ENCODE measurements around the gene LAIR1. TPM values are rescaled to one million over a fixed set of nuclear protein-coding genes. Genes with fewer than 3 reads are reported as not detected.

LAIR1 gene, protein sequence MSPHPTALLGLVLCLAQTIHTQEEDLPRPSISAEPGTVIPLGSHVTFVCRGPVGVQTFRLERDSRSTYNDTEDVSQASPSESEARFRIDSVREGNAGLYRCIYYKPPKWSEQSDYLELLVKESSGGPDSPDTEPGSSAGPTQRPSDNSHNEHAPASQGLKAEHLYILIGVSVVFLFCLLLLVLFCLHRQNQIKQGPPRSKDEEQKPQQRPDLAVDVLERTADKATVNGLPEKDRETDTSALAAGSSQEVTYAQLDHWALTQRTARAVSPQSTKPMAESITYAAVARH
- 1 to 10 TPM; 2.9 to 9.9 TPM for total RNA-seq

DNA sequence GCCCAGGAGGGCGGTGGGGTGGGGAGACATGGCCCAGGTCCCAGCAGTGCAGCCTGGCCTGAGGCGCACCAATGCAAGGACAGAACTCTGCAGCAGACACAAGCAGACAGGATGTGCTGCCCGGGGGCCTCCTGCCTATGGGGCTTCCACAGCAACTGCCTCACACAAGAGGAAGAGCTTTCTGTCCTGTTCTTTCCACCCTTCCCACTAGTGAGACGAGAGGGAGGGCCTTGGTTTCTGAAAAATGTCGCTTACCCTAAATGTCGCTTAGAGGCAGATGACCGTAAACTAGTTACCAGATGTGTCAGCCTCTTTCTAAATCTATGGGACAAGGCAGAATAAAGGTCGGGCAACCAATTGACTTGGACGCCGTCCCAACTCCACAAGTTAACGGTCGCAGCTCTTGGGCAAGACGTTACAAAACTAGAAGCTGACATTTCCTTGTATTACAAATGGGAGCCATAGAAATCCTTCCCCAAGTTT is at the start of gene LAIR1:
TSS of gene LAIR1 (minus strand) at position 157 of the 483 bp plus-strand sequence. CDS start at position 30, 127 bp downstream.
- peaks cover 0 to 10% of the 10 kb centered on the region in 2 donors for H3K36me3 Mint-ChIP-seq
- peak within 1 kb of the TSS in 1 of 2 donors; percentile 93 for H3K27ac Mint-ChIP-seq
- H3K9me3 Mint-ChIP-seq = no peaks in the 10 kb centered on the region
- DNase-seq (ENCODE audit: low spot score in 2 of 2) (peak in 1 of 2 donors; percentile 34), ATAC-seq (peak; percentile 75 to 79)

DNA sequence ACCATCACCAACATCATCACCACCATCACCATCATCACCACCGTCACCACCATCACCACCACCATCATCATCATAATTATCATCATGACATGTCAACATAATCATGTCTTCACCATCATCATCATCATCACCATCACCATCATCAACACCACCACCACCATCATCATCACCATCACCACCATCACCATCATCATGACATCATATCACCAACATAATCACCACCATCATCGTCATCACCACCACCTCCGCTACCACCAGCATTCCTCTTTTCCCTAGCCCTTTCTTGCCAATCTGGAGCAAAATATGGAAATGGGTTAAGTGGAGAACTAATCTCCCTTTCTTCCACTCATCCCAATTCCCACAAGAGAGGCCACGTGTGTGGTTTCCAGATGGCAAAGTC is 49.4 kb upstream of the LAIR1 start:
- H3K9me3 Mint-ChIP-seq = peaks cover 5 to 6% of the 10 kb centered on the region in 2 donors
- DNase-seq (ENCODE audit: low spot score in 2 of 2) = no peak
- no peak for ATAC-seq
- H3K36me3 Mint-ChIP-seq = peaks cover 0 to 17% of the 10 kb centered on the region in 2 donors
- no peak overlapping the region for H3K27ac Mint-ChIP-seq

DNA sequence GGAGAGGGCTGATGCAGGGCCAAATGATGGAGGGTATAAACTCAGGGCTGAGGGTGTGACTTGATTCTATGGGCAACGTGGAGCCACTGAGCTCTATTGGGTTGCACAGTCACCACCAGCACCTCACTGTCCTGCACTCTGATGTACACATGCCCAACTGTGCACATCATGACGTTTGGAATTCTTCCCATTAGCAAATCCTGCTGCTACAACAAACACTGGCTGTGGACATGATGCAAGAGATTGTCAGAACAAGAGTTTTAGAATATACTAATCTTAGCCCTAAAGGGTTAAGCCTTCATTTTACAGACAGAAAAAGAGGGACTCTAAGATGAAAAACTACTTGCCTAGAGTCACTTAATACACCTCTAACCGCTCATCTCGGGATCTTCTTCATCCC is 48.1 kb upstream of the LAIR1 start:
- Mint-ChIP-seq H3K36me3 (peaks cover 0 to 16% of the 10 kb centered on the region in 2 donors), H3K9me3 (peaks cover 5 to 10% of the 10 kb centered on the region in 2 donors), H3K27ac (no peak overlapping the region)
- ATAC-seq (no peak), DNase-seq (ENCODE audit: low spot score in 2 of 2) (no peak)

DNA sequence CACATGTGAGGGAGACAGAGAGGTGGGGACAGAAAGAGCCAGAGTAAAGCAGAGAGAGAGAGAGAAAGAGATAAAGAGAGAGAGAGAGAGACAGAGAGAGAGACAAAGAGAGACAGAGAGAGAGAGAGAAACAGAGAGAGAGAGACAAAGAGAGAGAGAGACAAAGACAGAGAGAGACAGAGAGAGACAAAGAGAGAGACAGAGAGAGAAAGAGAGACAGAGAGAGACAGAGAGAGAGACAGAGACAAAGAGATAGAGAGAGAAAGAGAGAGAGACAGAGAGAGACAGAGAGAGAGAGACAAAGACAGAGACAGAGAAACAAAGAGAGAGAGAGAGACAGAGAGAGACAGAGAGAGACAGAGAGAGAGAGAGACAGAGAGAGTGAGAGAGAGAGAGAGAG is 46.3 kb upstream of the LAIR1 start:
- ATAC-seq (no peak), DNase-seq (ENCODE audit: low spot score in 2 of 2) (no peak)
- H3K36me3 Mint-ChIP-seq = peaks cover 0 to 6% of the 10 kb centered on the region in 2 donors
- H3K27ac Mint-ChIP-seq = no peak overlapping the region
- H3K9me3 Mint-ChIP-seq = peaks cover 5 to 10% of the 10 kb centered on the region in 2 donors

DNA sequence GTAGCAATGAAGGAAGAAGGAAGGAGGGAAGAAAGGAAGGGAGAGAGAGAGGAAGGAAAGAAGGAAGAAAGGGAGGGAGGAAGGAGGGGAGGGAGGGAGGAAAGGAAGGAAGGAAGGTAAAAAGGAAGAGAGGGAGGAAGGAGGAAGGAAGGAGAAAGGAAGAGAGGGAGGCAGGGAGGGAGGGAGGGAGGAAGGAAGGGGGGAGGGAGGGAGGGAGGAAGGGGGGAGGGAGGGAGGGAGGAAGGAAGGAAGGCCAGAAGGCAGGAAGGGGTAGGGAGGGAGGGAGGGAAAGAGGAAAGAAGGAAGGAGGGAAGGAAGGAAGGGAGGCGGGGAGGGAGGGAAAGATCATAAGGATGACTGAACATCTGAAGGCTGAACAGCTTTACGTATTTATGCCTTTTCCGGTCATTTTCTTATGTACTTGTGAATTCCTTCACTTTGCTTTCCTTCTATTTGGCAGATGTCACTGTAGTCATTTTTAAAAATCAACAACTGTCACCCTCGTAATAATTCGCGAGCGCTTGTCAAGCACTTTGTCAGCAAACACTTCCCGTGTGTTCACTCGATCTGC is 43.8 kb upstream of the LAIR1 start:
- Mint-ChIP-seq H3K9me3 (peaks cover 0 to 4% of the 10 kb centered on the region in 2 donors), H3K27ac (peak overlapping the region in 1 of 2 donors; percentile 76), H3K36me3 (no peaks in the 10 kb centered on the region)
- ATAC-seq (no peak), DNase-seq (ENCODE audit: low spot score in 2 of 2) (no peak)

DNA sequence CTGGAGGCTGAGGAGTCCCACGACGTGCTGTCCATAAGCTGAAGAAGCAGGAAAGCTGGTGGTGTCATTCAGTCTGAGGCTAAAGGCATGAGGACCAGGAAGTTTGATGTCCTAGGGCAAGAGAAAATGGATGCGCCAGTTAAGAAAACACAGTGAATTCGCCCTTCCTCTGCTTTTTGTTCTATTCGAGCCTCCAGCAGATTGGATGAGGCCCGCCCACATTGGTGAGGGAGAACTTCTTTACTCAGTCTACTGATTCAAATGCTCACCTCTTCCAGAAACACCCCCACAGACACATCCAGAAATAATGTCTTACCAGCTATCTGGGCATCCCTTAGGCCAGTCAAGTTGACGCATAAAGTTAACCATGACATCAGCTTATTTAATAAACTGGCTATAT is 43.0 kb upstream of the LAIR1 start:
- Mint-ChIP-seq H3K27ac (no peak overlapping the region), H3K36me3 (no peaks in the 10 kb centered on the region), H3K9me3 (peaks cover 0 to 4% of the 10 kb centered on the region in 2 donors)
- DNase-seq (ENCODE audit: low spot score in 2 of 2) (no peak), ATAC-seq (no peak)

DNA sequence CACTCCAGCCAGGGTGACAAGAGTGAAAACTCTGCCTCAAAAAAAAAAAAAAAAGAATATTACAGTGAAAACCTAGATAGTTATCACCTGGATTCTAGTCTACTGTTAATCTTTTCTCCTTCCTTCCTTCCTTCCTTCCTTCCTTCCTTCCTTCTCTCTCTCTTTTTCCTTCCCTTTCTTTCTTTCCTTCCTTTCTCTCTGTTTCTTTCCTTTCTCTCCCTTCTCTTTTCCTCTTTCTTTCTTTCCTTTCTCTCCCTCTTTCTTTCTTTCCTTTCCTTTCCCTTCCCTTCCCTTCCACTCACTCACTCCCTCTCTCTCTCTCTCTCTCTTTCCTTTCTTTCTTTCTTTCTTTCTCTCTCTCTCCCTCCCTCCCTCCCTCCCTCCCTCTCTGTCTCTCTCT is 40.9 kb upstream of the LAIR1 start:
- no peak for DNase-seq (ENCODE audit: low spot score in 2 of 2)
- Mint-ChIP-seq H3K27ac (no peak overlapping the region), H3K9me3 (peaks cover 0 to 4% of the 10 kb centered on the region in 2 donors), H3K36me3 (no peaks in the 10 kb centered on the region)
- no peak for ATAC-seq

DNA sequence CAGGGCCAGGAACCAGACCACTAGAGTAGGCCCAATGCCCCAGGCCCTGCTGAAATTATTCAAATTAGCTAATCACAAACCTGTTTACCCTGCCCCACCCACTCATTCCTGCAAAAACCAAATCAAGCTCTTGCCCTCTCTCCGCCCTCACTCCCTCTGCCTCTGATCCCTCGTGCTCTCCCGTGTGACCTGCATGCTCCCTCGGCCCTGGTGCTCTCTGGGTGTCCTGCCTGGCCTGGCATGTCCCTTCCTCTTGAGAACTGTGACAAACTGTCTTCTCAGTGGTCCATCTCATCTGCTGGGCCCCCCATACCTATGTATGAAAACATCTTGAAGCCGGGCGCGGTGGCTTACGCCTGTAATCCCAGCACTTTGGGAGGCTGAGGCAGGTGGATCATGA is 38.3 kb upstream of the LAIR1 start:
- peaks cover 0 to under 1% of the 10 kb centered on the region in 2 donors for H3K9me3 Mint-ChIP-seq
- H3K27ac Mint-ChIP-seq = no peak overlapping the region
- DNase-seq (ENCODE audit: low spot score in 2 of 2) = no peak
- ATAC-seq = no peak
- H3K36me3 Mint-ChIP-seq = no peaks in the 10 kb centered on the region

DNA sequence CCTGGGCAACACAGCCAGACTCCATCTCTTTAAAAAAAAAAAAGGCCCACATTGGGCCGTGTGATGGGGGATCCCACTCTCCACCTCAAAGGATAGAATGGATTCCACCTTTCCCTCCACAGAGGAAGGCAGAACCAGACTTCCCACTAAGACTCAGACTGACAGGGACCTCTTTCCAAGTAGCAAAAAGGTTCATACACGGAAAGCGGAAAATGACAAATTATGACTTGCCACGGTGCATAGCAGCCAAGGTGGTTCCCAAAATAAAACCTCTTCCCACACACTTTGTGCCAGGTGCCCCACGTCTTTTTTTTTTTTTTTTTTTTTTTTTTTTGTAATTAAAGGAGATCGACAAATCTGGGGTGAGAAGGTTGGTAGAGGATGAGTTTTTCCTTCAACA is 36.2 kb upstream of the LAIR1 start:
- DNase-seq (ENCODE audit: low spot score in 2 of 2) (no peak), ATAC-seq (no peak)
- Mint-ChIP-seq H3K9me3 (no peaks in the 10 kb centered on the region), H3K27ac (no peak overlapping the region), H3K36me3 (no peaks in the 10 kb centered on the region)

DNA sequence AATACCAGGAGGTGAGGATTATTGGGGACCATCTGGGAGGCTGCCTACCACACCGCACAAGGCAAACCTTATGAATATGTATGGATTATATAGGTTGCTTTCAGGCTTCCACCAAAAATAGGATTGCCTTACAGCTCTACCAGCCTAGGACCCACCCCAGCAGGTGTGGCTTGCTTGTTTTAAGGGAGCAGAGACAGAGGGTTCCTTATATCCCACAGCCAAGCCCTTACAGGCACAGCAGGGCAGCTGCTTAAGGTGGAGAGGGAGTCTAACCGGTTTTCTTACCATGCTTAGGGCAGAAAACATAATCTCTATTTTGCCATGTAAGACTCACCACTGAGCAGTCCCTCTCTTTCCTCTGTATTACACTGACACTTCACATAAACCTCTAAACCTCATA is 34.5 kb upstream of the LAIR1 start:
- no peaks in the 10 kb centered on the region for H3K36me3 Mint-ChIP-seq
- no peak overlapping the region for H3K27ac Mint-ChIP-seq
- DNase-seq (ENCODE audit: low spot score in 2 of 2) (no peak), ATAC-seq (no peak)
- no peaks in the 10 kb centered on the region for H3K9me3 Mint-ChIP-seq

DNA sequence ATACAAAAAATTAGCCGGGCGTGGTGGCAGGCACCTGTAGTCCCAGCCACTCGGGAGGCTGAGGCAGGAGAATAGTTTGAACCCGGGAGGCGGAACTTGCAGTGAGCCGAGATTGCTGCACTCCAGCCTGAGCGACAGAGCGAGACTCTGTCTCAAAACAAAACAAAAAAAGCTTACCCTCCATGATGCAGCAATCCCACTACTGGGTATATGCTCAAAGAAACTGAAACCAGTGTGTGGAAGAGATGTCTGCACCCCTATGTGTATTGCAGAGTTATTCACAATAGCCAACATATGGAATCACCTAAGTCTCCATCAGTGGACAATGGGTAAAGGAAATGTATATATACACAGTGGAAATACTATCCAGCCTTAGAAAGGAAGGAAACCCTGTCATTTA is 31.0 kb upstream of the LAIR1 start:
- no peak for ATAC-seq
- Mint-ChIP-seq H3K9me3 (no peaks in the 10 kb centered on the region), H3K27ac (no peak overlapping the region), H3K36me3 (no peaks in the 10 kb centered on the region)
- no peak for DNase-seq (ENCODE audit: low spot score in 2 of 2)

DNA sequence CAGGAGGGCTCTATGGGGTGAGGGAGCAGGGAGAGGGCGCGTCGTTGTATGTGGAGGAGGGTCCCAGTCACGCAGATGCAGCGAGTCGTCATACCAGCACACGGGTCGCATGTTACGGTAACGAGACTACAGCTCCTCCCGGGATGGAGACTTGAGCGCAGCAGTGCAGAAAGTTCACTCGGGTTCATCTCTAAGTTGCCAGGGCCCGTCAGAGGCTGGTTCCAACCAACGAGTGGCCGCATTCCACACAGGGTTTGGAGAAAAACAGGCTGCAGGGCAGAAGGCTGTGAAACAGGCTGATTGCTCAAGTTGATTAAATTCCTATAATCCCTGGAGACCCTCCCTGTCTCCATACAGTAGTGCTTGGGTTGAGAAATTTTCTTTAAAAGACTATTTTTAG is 28.6 kb upstream of the LAIR1 start:
- DNase-seq (ENCODE audit: low spot score in 2 of 2) (no peak), ATAC-seq (no peak)
- no peaks in the 10 kb centered on the region for H3K9me3 Mint-ChIP-seq
- H3K27ac Mint-ChIP-seq = no peak overlapping the region
- H3K36me3 Mint-ChIP-seq = no peaks in the 10 kb centered on the region

DNA sequence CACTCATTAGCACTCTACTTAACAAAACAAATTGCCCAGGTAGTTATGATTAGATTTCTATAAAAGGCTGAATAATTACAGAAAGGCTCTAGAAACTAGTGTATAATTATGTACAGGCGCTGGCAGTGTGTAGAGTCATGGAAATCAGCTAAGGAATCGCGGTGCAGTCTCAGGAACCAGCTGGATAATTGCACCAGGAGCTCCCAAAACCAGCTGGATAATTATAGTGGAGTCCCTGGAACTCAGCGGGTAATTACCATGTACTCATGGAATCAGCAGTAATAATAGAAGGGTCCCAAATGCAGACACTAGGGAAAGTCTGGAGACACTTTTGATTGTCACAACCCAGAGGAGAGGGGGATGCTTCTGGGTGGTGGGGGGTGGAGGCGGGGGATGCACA is 27.4 kb upstream of the LAIR1 start:
- Mint-ChIP-seq H3K9me3 (no peaks in the 10 kb centered on the region), H3K27ac (no peak overlapping the region), H3K36me3 (no peaks in the 10 kb centered on the region)
- DNase-seq (ENCODE audit: low spot score in 2 of 2) (no peak), ATAC-seq (no peak)

DNA sequence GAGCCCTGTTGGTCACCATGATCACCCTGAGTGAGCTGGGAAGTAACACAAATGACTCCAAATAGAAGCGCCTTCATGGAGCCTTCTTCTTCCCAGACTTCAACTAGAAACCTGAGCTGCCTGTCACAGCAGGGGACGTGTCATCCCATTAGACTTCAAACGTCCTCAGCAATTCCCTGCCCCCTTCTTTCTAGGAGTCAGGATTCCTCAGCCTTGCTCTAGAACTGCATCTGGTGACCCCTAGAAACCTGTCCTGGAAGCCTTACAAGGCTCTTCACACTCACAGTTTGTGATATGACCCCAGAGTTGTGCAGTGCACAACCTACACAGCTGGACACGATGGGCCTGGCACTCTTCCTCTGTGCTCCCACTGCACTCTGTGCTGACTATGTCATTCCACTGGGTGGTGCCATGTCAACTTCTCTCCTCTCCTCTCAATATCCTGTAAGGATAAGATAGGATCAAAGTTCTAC is 26.9 kb upstream of the LAIR1 start:
- no peak overlapping the region for H3K27ac Mint-ChIP-seq
- no peak for DNase-seq (ENCODE audit: low spot score in 2 of 2)
- no peaks in the 10 kb centered on the region for H3K36me3 Mint-ChIP-seq
- no peak for ATAC-seq
- no peaks in the 10 kb centered on the region for H3K9me3 Mint-ChIP-seq

DNA sequence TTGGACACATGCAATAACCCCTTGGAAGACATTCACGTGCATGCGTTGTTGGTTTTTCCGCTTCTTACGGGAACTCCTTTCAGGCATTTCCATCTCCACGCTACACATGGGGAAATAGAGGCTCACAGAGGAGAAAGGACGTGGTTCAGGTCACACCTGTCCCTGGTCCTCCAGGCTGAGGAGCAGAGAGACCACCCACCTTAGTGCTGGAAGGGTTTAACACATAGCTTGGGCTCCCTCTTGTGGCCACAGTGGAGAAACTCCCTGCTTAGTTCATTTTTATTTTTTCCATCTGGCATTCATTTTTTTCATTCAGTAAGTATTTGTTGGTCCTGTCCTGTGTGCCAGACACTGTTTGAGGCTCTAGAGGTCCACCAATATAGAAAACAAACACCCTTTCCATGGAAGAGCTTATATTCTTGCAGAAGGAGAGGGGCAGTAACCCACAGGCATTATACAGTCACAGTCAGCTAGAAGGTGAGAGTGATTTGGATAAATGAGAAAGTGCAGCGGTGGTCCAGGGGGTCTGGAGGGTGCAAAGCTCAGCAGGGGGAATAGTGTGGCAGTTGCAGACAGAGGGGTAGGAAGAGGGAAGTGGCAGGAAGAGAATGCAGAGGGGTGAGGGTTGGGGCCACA is 26.3 kb upstream of the LAIR1 start:
- H3K27ac Mint-ChIP-seq = no peak overlapping the region
- ATAC-seq (peak in 1 of 2 donors; percentile 43), DNase-seq (ENCODE audit: low spot score in 2 of 2) (peak in 1 of 2 donors; percentile 66)
- no peaks in the 10 kb centered on the region for H3K9me3 Mint-ChIP-seq
- no peaks in the 10 kb centered on the region for H3K36me3 Mint-ChIP-seq

DNA sequence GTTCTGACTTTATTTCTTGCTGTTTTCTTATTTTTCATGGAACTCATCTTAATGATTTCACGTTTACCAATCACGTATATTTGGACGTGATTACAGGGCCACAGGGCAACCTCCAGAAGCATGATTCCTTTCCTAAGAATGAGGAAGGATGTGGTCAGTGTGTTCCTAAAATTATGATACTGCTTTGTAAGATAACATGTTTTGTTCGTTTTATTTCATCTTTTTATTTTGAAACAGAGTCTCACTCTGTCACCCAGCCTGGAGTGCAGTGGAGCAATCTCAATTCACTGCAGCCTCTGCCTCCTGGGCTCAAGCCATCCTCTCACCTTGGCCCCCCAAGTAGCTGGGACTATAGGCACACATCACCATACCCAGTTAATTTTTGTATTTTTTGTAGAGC is 24.8 kb upstream of the LAIR1 start:
- DNase-seq (ENCODE audit: low spot score in 2 of 2) = no peak

DNA sequence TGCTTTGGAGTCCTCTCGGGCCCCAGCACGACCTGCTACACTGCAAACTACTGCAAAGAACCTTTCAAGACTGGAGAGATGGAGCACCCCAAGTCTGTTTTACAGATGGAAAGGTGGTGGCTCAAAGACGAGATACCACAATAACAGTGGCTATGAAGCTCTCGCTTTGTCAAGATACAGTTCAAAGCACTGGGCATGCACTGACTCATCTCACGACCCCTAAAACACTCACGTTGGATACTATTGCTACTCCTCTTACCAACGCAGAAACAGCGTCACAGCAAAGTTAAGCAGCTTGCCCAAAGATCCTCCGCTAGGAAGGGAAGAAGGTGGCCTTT is 24.0 kb upstream of the LAIR1 start:
- H3K27ac Mint-ChIP-seq = peak overlapping the region in 1 of 2 donors; percentile 8
- peak; percentile 72 to 76 for ATAC-seq
- H3K9me3 Mint-ChIP-seq = no peaks in the 10 kb centered on the region
- DNase-seq (ENCODE audit: low spot score in 2 of 2) = no peak
- no peaks in the 10 kb centered on the region for H3K36me3 Mint-ChIP-seq

More for the DNA sequence above, 24.8 kb upstream of the LAIR1 start:
- Mint-ChIP-seq H3K36me3 (no peaks in the 10 kb centered on the region), H3K9me3 (no peaks in the 10 kb centered on the region), H3K27ac (no peak overlapping the region)
- no peak for ATAC-seq

Data from activated naive CD4-positive, alpha-beta T cell treated with anti-CD3 and anti-CD28 coated beads, Interleukin-2, amount 50 U/mL, for 72 hours (primary cell).